Stimulated activated CD4-positive, alpha-beta T cell treated with anti-CD3 and anti-CD28 coated beads, Interleukin-1b, Interleukin-23, amount 100 ng/mL, for 48 hours (primary cell): ENCODE results near the gene CASK.

Experiments
- DNase-seq: peaks from one replicate; pipeline ENCODE4 v3.0.0-alpha.2; 2020

Gene CASK

GRCh38 chrX:41824551-41824950 lies 98.8 kb downstream of the CASK start:
- DNase-seq: no peak

- DNase-seq: no peak
These were observed 100.0 kb downstream of the CASK start for GRCh38 chrX:41823402-41823801.

GRCh38 chrX:41822892-41823291 lies 100.5 kb downstream of the CASK start:
- DNase-seq: no peak

GRCh38 chrX:41808047-41808446 lies 115.3 kb downstream of the CASK start:
- no peak for DNase-seq

GRCh38 chrX:41802958-41803357 lies 120.4 kb downstream of the CASK start:
- no peak for DNase-seq

- DNase-seq: no peak
These were observed 123.7 kb downstream of the CASK start for GRCh38 chrX:41799661-41800060.

GRCh38 chrX:41796577-41796976 lies 126.8 kb downstream of the CASK start:
- no peak for DNase-seq

GRCh38 chrX:41796046-41796445 lies 127.3 kb downstream of the CASK start:
- no peak for DNase-seq

GRCh38 chrX:41789374-41789773 lies 134.0 kb downstream of the CASK start:
- no peak for DNase-seq

GRCh38 chrX:41785685-41786084 lies 137.7 kb downstream of the CASK start:
- no peak for DNase-seq

GRCh38 chrX:41781500-41781899 lies 141.9 kb downstream of the CASK start:
- no peak for DNase-seq

GRCh38 chrX:41779941-41780340 lies 143.4 kb downstream of the CASK start:
- DNase-seq: no peak

GRCh38 chrX:41779030-41779564 lies 144.3 kb downstream of the CASK start:
- DNase-seq: no peak

GRCh38 chrX:41761702-41762101 lies 161.7 kb downstream of the CASK start:
- DNase-seq: no peak

GRCh38 chrX:41761169-41761568 lies 162.2 kb downstream of the CASK start:
- no peak for DNase-seq

- no peak for DNase-seq
These were observed 163.5 kb downstream of the CASK start for GRCh38 chrX:41759817-41760216.

- no peak for DNase-seq
These were observed 165.0 kb downstream of the CASK start for GRCh38 chrX:41758401-41758800.

GRCh38 chrX:41750716-41751115 lies 172.6 kb downstream of the CASK start:
- no peak for DNase-seq

- no peak for DNase-seq
These were observed 183.5 kb downstream of the CASK start for GRCh38 chrX:41739871-41740270.

- DNase-seq: peak; percentile 16
These were observed 186.3 kb downstream of the CASK start for GRCh38 chrX:41737065-41737464.

GRCh38 chrX:41734530-41734929 lies 188.8 kb downstream of the CASK start:
- DNase-seq: no peak

GRCh38 chrX:41733939-41734338 lies 189.4 kb downstream of the CASK start:
- no peak for DNase-seq

GRCh38 chrX:41732260-41732659 lies 191.1 kb downstream of the CASK start:
- no peak for DNase-seq

- DNase-seq: no peak
These were observed 193.3 kb downstream of the CASK start for GRCh38 chrX:41730081-41730480.

- no peak for DNase-seq
These were observed 195.2 kb downstream of the CASK start for GRCh38 chrX:41728125-41728524.

GRCh38 chrX:41723826-41724225 lies 199.5 kb downstream of the CASK start, which contains the start of gene GPR82:
TSS of gene GPR82 (plus strand) at chrX:41724181. CDS start at chrX:41727027, 2,846 bp downstream.
- no peak for DNase-seq
